ENCODE measurements around the gene PI4K2A.
A peak's percentile ranks its signal among the peaks of the same experiment; 100 is the strongest.
"Not testable (repeated sequence)": the region's sequence is repeated elsewhere in the genome, so short reads cannot be mapped to it uniquely, and the experiment has no call there.

The PI4K2A gene

GRCh38 chr10:97632949-97633884, 7.3 kb upstream of the PI4K2A start, which contains the start of gene MORN4:
TSS of gene MORN4 (minus strand) at chr10:97633500. CDS start at chr10:97619653, 13,847 bp downstream.
- TF ChIP-seq CTCF (conservative IDR thresholded peaks at IDR 0.05; ENCODE audit: low read length): no peak
- peak within 1 kb of the TSS; percentile 88 for H3K4me3 ChIP-seq (ENCODE audit: low read length)
- peak; percentile 88 for DNase-seq (ENCODE audit: low read depth)

DNA sequence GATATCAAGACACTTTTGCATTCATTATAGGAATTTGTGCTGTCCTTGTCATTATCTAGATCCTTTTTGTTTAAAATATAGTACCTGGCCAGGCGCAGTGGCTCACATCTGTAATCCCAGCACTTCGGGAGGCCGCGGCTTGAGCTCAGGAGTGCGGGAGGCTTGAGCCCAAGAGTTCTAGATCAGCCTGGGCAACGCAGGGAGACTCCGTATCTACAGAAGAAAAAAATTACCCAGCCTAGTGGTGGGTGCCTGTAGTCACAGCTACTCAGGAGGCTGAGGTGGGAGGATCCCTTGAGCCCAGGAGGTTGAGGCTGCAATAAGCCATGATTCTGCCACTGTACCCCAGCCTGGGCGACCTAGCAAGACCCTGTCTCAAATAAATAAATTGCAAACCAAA, 6.5 kb upstream of the PI4K2A start:
- peak overlapping the region; percentile 88 for H3K4me3 ChIP-seq (ENCODE audit: low read length)
- peak; percentile 14 for DNase-seq (ENCODE audit: low read depth)
- peak; percentile 33 for TF ChIP-seq CTCF (conservative IDR thresholded peaks at IDR 0.05; ENCODE audit: low read length)

DNA sequence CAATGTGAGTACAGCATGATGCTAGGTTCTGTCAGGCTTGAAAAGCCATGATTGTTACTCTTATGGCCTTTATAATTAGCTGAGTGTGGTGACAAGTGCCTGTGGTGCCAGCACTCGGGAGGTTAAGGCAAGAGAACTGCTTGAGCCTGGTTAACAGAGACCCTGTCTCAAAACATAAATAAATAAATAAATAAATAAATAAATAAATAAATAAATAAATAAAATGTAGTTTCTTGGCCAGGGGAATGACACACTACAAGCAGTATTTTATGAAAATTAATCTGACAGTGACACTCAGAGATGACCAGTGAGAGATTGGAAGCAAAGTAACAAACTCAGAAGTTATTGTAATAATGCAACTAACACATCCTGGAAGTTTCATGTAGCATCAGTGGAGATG, 4.9 kb upstream of the PI4K2A start:
- H3K4me3 ChIP-seq (ENCODE audit: low read length): no peak overlapping the region
- DNase-seq (ENCODE audit: low read depth): no peak
- no peak for TF ChIP-seq CTCF (conservative IDR thresholded peaks at IDR 0.05; ENCODE audit: low read length)

GRCh38 chr10:97639090-97639489, 1.4 kb upstream of the PI4K2A start:
- not testable (repeated sequence) for DNase-seq (ENCODE audit: low read depth); H3K4me3 ChIP-seq (ENCODE audit: low read length)

DNA sequence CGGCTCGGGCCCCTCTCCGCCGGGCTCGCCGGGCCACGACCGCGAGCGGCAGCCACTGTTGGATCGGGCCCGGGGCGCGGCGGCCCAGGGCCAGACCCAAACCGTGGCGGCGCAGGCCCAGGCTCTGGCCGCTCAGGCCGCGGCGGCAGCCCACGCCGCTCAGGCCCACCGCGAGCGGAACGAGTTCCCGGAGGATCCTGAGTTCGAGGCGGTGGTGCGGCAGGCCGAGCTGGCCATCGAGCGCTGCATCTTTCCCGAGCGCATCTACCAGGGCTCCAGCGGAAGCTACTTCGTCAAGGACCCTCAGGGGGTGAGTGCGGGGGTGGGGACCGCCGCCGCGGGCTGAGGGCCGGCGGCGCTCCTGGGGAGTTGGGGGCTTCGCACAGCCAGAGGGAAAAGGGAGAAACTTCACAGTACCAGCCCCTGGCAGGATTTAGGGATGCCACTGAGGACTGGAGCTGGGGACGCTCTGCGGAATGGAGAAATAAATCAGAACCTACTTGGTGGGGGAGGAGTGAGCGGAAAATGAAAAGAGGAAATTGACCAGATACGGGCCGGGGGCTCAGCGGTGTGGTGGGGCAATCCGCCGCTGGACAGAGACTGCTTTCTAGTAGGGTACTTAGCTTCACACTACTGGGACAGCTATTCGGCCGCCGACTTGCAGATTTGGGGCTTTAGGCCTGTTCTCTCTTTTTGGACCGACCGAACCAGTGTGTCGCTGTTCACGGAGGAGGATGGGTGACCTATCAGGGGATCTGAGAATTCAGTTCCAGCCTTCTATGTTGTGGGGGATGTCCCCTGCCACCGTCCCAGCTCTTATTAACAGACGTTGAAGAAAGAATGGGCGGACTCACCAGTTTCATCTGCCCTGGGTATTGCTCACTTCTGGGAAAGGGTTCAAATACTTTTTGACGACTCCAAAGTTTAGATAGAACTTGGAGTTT, 669 bp downstream of the PI4K2A start:
- no peak for TF ChIP-seq CTCF (conservative IDR thresholded peaks at IDR 0.05; ENCODE audit: low read length)
- DNase-seq (ENCODE audit: low read depth): peak; percentile 63
- H3K4me3 ChIP-seq (ENCODE audit: low read length): peak overlapping the region; percentile 84

- DNase-seq (ENCODE audit: low read depth); H3K4me3 ChIP-seq (ENCODE audit: low read length): not testable (repeated sequence)
Observed at GRCh38 chr10:97642471-97643159, 2.1 kb downstream of the PI4K2A start.

DNA sequence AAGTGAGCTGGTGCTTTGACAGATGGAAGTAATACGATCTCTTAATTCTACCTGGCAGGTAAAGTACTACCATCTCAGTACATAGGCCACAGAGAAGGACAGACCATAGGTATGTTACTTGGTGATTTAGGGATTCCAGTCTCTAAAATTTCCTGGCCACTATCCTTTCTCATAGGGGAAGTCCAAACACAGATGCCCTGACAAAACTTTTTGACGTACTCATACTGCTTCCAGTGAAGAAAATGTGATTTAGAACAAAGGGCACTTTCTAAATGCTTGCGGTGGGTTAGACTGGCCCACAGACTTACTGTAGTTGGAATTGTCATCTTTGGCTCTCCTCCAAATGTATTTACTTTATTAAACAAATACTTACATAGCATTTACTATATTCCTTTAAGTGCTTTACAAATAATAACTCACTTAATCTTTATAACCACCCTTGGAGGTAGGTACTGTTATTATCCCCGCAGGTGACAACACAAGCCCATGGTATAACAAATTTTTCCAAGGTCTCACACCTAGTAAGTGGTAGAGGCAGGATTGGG, 3.0 kb downstream of the PI4K2A start:
- no peak for TF ChIP-seq CTCF (conservative IDR thresholded peaks at IDR 0.05; ENCODE audit: low read length)
- no peak for DNase-seq (ENCODE audit: low read depth)
- no peak overlapping the region for H3K4me3 ChIP-seq (ENCODE audit: low read length)
